Measurements from ENCODE around the gene ZNF654. TPM values are rescaled to one million over a fixed set of nuclear protein-coding genes. Genes with fewer than 3 reads are reported as not detected.

The ZNF654 gene
- total RNA-seq, 1 experiment from 2014 or later = 7.0 TPM

DNA sequence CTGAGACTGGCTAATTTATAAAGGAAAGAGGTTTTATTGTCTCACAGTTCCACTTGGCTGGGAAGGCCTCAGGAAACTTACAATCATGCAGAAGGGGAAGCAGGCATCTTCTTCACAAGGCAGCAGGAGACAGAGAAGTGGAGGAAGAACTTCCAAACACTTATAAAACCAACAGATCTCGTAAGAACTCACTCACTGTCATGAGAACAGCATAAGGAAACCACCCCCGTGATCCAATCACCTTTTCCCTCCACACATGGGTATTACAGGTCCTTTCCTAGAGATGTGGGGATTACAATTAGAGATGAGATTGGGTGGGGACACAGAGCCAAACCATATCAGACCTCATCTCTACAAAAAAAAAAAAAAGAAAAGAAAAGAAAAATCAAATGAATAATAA lies 26.0 kb upstream of the ZNF654 start:
- DNase-seq (ENCODE audit: low read depth, low spot score) = no peak
- TF ChIP-seq YY1 (IDR thresholded peaks at IDR 0.05; ENCODE audit: extremely low read depth, insufficient replicate concordance, low read depth, low read length) (no peak), CBX3 (IDR thresholded peaks at IDR 0.05; ENCODE audit: low read depth) (no peak), ZFX (IDR thresholded peaks at IDR 0.05) (no peak), ELF1 (IDR thresholded peaks at IDR 0.05; ENCODE audit: borderline replicate concordance, low read depth) (no peak), CEBPB (IDR thresholded peaks at IDR 0.05; ENCODE audit: low read depth) (no peak)
- no peak for ATAC-seq
- RAD21 ChIA-PET (ENCODE audit: low non-redundant PET in 1 of 2, low total read pairs in 2 of 2, uncharacterized antibody in 2 of 2, unreplicated experiment in 2 of 2) = no interaction called here
- Histone ChIP-seq H3K9me2 (ENCODE audit: insufficient read depth) (no peaks in the 10 kb centered on the region), H3K79me2 (ENCODE audit: insufficient read depth, low read length) (no peaks in the 10 kb centered on the region), H3K27ac (ENCODE audit: low read depth, low read length) (no peak overlapping the region), H3K4me1 (ENCODE audit: control insufficient read depth in 1 of 2, insufficient read depth in 2 of 2, low read length in 2 of 2) (peaks cover 0 to 10% of the 10 kb centered on the region in 2 experiments; a peak in 1 of 4 replicates), H2AFZ (ENCODE audit: low read depth, low read length, poor library complexity, severe bottlenecking) (no peak overlapping the region), H3K27me3 (ENCODE audit: insufficient read depth, low read length) (no peaks in the 10 kb centered on the region), H3K9ac (ENCODE audit: low read length) (no peak overlapping the region), H3K4me3 (replicated peaks in 1 of 2; ENCODE audit: low read depth in 1 of 2, low read length in 2 of 2) (no peak overlapping the region), H3K36me3 (ENCODE audit: control insufficient read depth in 1 of 2, insufficient read depth in 2 of 2, low read length in 2 of 2) (no peaks in the 10 kb centered on the region), H3K4me2 (ENCODE audit: low read length) (no peak overlapping the region), H4K20me1 (ENCODE audit: insufficient read depth) (no peaks in the 10 kb centered on the region), H3K9me3 (ENCODE audit: control insufficient read depth in 1 of 2, insufficient read depth in 1 of 2, low read depth in 1 of 2, low read length in 2 of 2) (no peaks in the 10 kb centered on the region)
- POLR2A ChIA-PET = no interaction called here
- no TSS peak for BruUV-seq (replicated peaks)
- CTCF ChIA-PET = no interaction called here
- intact Hi-C loops (cut with micrococcal nuclease) = no loop called here

DNA sequence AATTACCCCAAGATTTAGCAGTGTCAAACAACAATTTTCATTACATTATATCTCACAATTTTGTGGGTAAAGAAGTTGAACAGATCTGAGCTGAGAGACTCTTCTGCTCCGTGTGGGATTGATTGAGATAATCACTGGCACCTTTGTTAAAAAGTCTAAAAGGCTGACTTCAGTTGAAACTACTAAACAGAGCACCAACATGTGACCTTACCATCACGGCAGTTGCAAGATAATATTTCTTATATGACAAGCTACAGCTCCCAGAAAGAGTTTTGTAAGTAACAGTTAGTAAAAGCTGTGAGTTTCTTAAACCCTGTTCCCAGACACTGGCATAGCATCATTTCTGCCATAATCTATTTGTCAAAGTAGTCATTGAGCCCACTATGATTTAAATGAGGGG lies 25.2 kb upstream of the ZNF654 start:
- no peak overlapping the region for H2AFZ ChIP-seq (ENCODE audit: low read depth, low read length, poor library complexity, severe bottlenecking)

More for the DNA sequence above, 25.2 kb upstream of the ZNF654 start:
- Histone ChIP-seq H3K4me3 (replicated peaks in 1 of 2; ENCODE audit: low read depth in 1 of 2, low read length in 2 of 2) (no peak overlapping the region), H3K27ac (ENCODE audit: low read depth, low read length) (no peak overlapping the region), H3K4me2 (ENCODE audit: low read length) (no peak overlapping the region), H3K9me2 (ENCODE audit: insufficient read depth) (no peaks in the 10 kb centered on the region), H3K9ac (ENCODE audit: low read length) (no peak overlapping the region), H3K36me3 (ENCODE audit: control insufficient read depth in 1 of 2, insufficient read depth in 2 of 2, low read length in 2 of 2) (no peaks in the 10 kb centered on the region), H3K79me2 (ENCODE audit: insufficient read depth, low read length) (no peaks in the 10 kb centered on the region), H3K4me1 (ENCODE audit: control insufficient read depth in 1 of 2, insufficient read depth in 2 of 2, low read length in 2 of 2) (peaks cover 0 to 10% of the 10 kb centered on the region in 2 experiments; a peak in 1 of 4 replicates), H3K27me3 (ENCODE audit: insufficient read depth, low read length) (no peaks in the 10 kb centered on the region), H3K9me3 (ENCODE audit: control insufficient read depth in 1 of 2, insufficient read depth in 1 of 2, low read depth in 1 of 2, low read length in 2 of 2) (no peaks in the 10 kb centered on the region), H4K20me1 (ENCODE audit: insufficient read depth) (no peaks in the 10 kb centered on the region)
- ChIA-PET CTCF (no interaction called here), POLR2A (no interaction called here), RAD21 (ENCODE audit: low non-redundant PET in 1 of 2, low total read pairs in 2 of 2, uncharacterized antibody in 2 of 2, unreplicated experiment in 2 of 2) (no interaction called here)
- ATAC-seq = no peak
- TF ChIP-seq, protein P1, sequence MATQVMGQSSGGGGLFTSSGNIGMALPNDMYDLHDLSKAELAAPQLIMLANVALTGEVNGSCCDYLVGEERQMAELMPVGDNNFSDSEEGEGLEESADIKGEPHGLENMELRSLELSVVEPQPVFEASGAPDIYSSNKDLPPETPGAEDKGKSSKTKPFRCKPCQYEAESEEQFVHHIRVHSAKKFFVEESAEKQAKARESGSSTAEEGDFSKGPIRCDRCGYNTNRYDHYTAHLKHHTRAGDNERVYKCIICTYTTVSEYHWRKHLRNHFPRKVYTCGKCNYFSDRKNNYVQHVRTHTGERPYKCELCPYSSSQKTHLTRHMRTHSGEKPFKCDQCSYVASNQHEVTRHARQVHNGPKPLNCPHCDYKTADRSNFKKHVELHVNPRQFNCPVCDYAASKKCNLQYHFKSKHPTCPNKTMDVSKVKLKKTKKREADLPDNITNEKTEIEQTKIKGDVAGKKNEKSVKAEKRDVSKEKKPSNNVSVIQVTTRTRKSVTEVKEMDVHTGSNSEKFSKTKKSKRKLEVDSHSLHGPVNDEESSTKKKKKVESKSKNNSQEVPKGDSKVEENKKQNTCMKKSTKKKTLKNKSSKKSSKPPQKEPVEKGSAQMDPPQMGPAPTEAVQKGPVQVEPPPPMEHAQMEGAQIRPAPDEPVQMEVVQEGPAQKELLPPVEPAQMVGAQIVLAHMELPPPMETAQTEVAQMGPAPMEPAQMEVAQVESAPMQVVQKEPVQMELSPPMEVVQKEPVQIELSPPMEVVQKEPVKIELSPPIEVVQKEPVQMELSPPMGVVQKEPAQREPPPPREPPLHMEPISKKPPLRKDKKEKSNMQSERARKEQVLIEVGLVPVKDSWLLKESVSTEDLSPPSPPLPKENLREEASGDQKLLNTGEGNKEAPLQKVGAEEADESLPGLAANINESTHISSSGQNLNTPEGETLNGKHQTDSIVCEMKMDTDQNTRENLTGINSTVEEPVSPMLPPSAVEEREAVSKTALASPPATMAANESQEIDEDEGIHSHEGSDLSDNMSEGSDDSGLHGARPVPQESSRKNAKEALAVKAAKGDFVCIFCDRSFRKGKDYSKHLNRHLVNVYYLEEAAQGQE (IDR thresholded peaks at IDR 0.05; ENCODE audit: low read depth) = no peak
- TF ChIP-seq TCF7L2 (IDR thresholded peaks at IDR 0.05; ENCODE audit: borderline replicate concordance, extremely low read depth, insufficient read depth, insufficient read length) = no peak
- TF ChIP-seq, protein P2, sequence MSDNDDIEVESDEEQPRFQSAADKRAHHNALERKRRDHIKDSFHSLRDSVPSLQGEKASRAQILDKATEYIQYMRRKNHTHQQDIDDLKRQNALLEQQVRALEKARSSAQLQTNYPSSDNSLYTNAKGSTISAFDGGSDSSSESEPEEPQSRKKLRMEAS (IDR thresholded peaks at IDR 0.05) = no peak
- no peak for TF ChIP-seq CEBPB (IDR thresholded peaks at IDR 0.05; ENCODE audit: low read depth)
- no peak for TF ChIP-seq SP1 (IDR thresholded peaks at IDR 0.05; ENCODE audit: low read depth)
- TF ChIP-seq ZFX (IDR thresholded peaks at IDR 0.05) = no peak
- no peak for TF ChIP-seq ZNF274 (IDR thresholded peaks at IDR 0.05; ENCODE audit: low read depth, low read length)
- TF ChIP-seq ELF1 (IDR thresholded peaks at IDR 0.05; ENCODE audit: borderline replicate concordance, low read depth) = no peak
- no peak for TF ChIP-seq YY1 (IDR thresholded peaks at IDR 0.05; ENCODE audit: extremely low read depth, insufficient replicate concordance, low read depth, low read length)
- no peak for TF ChIP-seq JUND (IDR thresholded peaks at IDR 0.05)
- TF ChIP-seq EZH2phosphoT487 (IDR thresholded peaks at IDR 0.05; ENCODE audit: borderline replicate concordance) = no peak
- TF ChIP-seq RAD21 (IDR thresholded peaks at IDR 0.05; ENCODE audit: low read depth) = no peak
- TF ChIP-seq POLR2A (IDR thresholded peaks at IDR 0.05; ENCODE audit: borderline replicate concordance, extremely low read depth, insufficient read depth, insufficient read length) = no peak
- TF ChIP-seq, protein P3, sequence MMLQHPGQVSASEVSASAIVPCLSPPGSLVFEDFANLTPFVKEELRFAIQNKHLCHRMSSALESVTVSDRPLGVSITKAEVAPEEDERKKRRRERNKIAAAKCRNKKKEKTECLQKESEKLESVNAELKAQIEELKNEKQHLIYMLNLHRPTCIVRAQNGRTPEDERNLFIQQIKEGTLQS (IDR thresholded peaks at IDR 0.05) = no peak
- TF ChIP-seq, protein P4, sequence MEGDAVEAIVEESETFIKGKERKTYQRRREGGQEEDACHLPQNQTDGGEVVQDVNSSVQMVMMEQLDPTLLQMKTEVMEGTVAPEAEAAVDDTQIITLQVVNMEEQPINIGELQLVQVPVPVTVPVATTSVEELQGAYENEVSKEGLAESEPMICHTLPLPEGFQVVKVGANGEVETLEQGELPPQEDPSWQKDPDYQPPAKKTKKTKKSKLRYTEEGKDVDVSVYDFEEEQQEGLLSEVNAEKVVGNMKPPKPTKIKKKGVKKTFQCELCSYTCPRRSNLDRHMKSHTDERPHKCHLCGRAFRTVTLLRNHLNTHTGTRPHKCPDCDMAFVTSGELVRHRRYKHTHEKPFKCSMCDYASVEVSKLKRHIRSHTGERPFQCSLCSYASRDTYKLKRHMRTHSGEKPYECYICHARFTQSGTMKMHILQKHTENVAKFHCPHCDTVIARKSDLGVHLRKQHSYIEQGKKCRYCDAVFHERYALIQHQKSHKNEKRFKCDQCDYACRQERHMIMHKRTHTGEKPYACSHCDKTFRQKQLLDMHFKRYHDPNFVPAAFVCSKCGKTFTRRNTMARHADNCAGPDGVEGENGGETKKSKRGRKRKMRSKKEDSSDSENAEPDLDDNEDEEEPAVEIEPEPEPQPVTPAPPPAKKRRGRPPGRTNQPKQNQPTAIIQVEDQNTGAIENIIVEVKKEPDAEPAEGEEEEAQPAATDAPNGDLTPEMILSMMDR (IDR thresholded peaks at IDR 0.05 in 2 of 3, conservative IDR thresholded peaks at IDR 0.05 in 1 of 3; ENCODE audit: borderline replicate concordance in 1 of 3, insufficient read depth in 1 of 3, low read depth in 2 of 3, low read length in 2 of 3) = no peak
- intact Hi-C loops (cut with micrococcal nuclease) = no loop called here
- no peak for DNase-seq (ENCODE audit: low read depth, low spot score)
- no TSS peak for BruUV-seq (replicated peaks)

Measured in HCT116 (cell line).